ENCODE results near the gene ARRDC2. TPM values are rescaled to one million over a fixed set of nuclear protein-coding genes. Genes with fewer than 3 reads are reported as not detected.

The ARRDC2 gene
- total RNA-seq, 1 donor = 8.0 TPM

GRCh38 chr19:17967257-17968051 is 40.5 kb upstream of the ARRDC2 start:
- DNase-seq (ENCODE audit: low read depth) = no peak
- TF ChIP-seq CTCF (IDR thresholded peaks at IDR 0.05; ENCODE audit: insufficient read depth, low read length) = no peak
- no peak overlapping the region for H3K4me3 ChIP-seq (ENCODE audit: low read depth, low read length)

DNA sequence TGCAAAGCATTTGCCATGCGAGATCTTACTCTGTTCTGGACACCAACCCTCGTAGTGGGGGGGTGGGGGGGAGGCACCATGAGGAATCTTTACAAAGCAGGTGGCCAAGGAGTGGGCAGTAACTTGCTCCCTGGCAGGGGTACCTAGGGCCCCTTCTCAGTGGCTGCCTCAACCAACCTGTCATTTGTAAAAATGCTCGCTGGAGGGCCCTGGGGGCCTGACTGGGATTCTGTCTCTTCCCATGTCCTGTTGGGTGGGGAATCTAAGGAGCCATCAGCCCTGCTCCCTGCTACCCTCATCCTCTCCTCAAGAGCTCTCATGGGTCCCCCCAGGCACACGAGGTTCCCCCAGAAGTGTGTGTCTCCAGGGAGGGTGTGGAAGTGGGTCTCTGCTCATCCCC is 39.6 kb upstream of the ARRDC2 start:
- H3K4me3 ChIP-seq (ENCODE audit: low read depth, low read length) = no peak overlapping the region
- no peak for TF ChIP-seq CTCF (IDR thresholded peaks at IDR 0.05; ENCODE audit: insufficient read depth, low read length)
- DNase-seq (ENCODE audit: low read depth) = no peak

- no peak for TF ChIP-seq CTCF (IDR thresholded peaks at IDR 0.05; ENCODE audit: insufficient read depth, low read length)
- H3K4me3 ChIP-seq (ENCODE audit: low read depth, low read length) = no peak overlapping the region
- no peak for DNase-seq (ENCODE audit: low read depth)
Observed at GRCh38 chr19:17969096-17969792, 38.7 kb upstream of the ARRDC2 start.

DNA sequence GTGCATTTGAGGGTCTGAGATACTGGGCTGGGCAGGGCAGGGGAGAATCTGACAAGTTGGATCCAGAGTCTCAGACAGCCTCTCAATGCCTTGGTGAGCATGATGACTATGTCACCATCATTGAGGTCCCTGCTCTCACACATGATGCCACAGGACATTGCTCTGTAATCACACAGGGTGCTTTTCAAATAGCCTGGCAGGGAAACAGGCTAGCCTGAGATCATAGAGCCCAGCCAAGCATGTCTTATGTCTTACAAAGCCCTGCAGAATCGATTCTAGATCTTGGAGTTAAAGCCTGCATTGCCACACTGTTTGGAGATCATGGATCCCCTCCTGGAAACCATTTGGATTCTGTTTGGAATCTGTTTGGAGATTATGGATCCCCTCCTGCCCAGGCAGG is 35.7 kb upstream of the ARRDC2 start:
- no peak overlapping the region for H3K4me3 ChIP-seq (ENCODE audit: low read depth, low read length)
- DNase-seq (ENCODE audit: low read depth) = no peak
- TF ChIP-seq CTCF (IDR thresholded peaks at IDR 0.05; ENCODE audit: insufficient read depth, low read length) = no peak

- no peak overlapping the region for H3K4me3 ChIP-seq (ENCODE audit: low read depth, low read length)
- no peak for DNase-seq (ENCODE audit: low read depth)
- no peak for TF ChIP-seq CTCF (IDR thresholded peaks at IDR 0.05; ENCODE audit: insufficient read depth, low read length)
Observed at GRCh38 chr19:17973759-17974158, 34.2 kb upstream of the ARRDC2 start.

DNA sequence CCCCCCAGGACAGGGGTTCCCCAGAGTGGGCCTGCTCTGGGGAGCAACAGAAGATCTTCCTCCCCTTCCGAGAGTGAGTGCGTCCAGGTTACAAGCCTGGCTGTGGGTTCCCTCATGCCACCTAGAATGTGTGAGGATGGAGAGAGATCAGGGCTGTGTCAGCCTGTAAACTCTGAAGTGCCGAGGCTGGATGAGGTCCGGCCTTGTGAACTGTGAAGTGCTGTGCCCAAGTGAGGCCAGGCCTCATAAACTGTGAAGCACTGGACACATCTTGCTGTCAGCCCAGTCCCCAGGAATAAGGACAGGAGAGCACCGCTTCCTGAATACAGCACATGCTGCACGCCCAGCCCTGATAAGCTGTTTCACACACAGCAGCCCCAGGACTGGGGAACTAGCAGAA is 33.4 kb upstream of the ARRDC2 start:
- DNase-seq (ENCODE audit: low read depth) = no peak
- no peak overlapping the region for H3K4me3 ChIP-seq (ENCODE audit: low read depth, low read length)
- TF ChIP-seq CTCF (IDR thresholded peaks at IDR 0.05; ENCODE audit: insufficient read depth, low read length) = no peak

All from fibroblast of the aortic adventitia (primary cell).